GM18502 (cell line): ENCODE data around the gene EN2.

ENCODE experiments used
- ATAC-seq: cut with Tn5 transposase; IDR thresholded peaks from one replicate; pipeline ENCODE4 v1.9.1; 2021; ENCODE audit warnings: mild to moderate bottlenecking; ENCODE audit not compliant: unreplicated experiment, poor library complexity

Gene EN2

GRCh38 chr7:155449869-155450557 is 7.9 kb upstream of the EN2 start:
- ATAC-seq = no peak

- ATAC-seq = no peak
These were observed 7.4 kb upstream of the EN2 start for GRCh38 chr7:155450558-155450969.

- no peak for ATAC-seq
These were observed 6.7 kb upstream of the EN2 start for GRCh38 chr7:155450970-155451801.

GRCh38 chr7:155451840-155452239 is 6.1 kb upstream of the EN2 start:
- no peak for ATAC-seq

- ATAC-seq = no peak
These were observed 5.2 kb upstream of the EN2 start for GRCh38 chr7:155452505-155453295.

GRCh38 chr7:155453296-155454182 is 4.4 kb upstream of the EN2 start:
- ATAC-seq = no peak

GRCh38 chr7:155454183-155455112 is 3.5 kb upstream of the EN2 start:
- ATAC-seq = no peak

- no peak for ATAC-seq
These were observed 2.7 kb upstream of the EN2 start for GRCh38 chr7:155455132-155455693.

GRCh38 chr7:155455776-155456737 is 1.9 kb upstream of the EN2 start:
- no peak for ATAC-seq

GRCh38 chr7:155456738-155457543 is 988 bp upstream of the EN2 start:
- ATAC-seq = no peak

- no peak for ATAC-seq
These were observed 302 bp upstream of the EN2 start for GRCh38 chr7:155457544-155458110.

- no peak for ATAC-seq
These were observed 1.2 kb downstream of the EN2 start for GRCh38 chr7:155458878-155459699.

GRCh38 chr7:155459700-155460461 is 2.0 kb downstream of the EN2 start:
- ATAC-seq = no peak

- no peak for ATAC-seq
These were observed 3.1 kb downstream of the EN2 start for GRCh38 chr7:155460926-155461613.
